ENCODE measurements around the gene YBEY. TPM values are rescaled to one million over a fixed set of nuclear protein-coding genes. Genes with fewer than 3 reads are reported as not detected.

YBEY gene
- total and polyA plus RNA-seq, 2 of the 13 experiments (the other 11 are each of a cell fraction or from before 2014, with no cell fraction given), result 6.5 to 8.9 TPM

DNA sequence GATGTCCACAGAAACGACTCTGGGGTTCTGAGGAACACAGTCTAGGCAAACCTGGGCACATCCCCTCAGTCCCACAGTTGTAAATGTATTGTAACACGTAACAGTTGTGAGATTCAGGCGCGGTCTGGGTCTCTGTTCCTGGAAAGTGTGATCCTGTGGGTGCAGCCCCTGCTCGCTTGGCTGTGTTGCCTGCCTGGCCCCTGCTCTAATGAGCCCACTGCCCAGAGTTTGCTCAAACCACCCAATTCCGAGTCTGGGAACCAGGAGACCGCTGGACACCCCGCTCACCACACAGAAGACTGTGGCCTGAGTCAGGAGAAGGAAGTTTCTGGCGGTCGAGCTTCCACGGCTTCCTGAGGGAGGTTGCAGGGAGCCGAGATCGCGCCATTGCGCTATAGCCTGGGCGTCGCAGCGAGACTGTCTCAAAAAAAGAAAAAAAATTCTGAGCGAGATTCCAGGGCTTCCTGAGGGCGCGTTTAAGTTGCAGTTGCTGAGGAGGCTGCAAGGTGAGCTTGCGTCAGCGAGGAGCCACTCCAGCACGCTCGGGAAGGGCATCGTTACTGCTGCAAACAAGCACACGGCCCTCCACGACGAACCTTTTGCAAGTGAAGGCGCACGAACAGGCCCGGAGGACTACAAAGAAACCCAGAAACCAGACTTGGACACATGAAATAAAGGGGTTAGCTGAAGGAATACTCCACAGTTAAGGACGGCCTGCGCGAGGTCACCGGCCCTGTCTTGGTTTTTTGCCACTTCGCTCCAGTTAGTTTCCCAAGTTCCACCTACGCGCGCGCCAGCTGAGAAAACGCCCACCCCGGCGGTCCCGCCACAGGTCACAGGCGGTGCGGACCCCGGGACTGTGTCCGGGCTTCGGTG lies 36.4 kb downstream of the YBEY start (continued):
- TF ChIP-seq, protein P1, sequence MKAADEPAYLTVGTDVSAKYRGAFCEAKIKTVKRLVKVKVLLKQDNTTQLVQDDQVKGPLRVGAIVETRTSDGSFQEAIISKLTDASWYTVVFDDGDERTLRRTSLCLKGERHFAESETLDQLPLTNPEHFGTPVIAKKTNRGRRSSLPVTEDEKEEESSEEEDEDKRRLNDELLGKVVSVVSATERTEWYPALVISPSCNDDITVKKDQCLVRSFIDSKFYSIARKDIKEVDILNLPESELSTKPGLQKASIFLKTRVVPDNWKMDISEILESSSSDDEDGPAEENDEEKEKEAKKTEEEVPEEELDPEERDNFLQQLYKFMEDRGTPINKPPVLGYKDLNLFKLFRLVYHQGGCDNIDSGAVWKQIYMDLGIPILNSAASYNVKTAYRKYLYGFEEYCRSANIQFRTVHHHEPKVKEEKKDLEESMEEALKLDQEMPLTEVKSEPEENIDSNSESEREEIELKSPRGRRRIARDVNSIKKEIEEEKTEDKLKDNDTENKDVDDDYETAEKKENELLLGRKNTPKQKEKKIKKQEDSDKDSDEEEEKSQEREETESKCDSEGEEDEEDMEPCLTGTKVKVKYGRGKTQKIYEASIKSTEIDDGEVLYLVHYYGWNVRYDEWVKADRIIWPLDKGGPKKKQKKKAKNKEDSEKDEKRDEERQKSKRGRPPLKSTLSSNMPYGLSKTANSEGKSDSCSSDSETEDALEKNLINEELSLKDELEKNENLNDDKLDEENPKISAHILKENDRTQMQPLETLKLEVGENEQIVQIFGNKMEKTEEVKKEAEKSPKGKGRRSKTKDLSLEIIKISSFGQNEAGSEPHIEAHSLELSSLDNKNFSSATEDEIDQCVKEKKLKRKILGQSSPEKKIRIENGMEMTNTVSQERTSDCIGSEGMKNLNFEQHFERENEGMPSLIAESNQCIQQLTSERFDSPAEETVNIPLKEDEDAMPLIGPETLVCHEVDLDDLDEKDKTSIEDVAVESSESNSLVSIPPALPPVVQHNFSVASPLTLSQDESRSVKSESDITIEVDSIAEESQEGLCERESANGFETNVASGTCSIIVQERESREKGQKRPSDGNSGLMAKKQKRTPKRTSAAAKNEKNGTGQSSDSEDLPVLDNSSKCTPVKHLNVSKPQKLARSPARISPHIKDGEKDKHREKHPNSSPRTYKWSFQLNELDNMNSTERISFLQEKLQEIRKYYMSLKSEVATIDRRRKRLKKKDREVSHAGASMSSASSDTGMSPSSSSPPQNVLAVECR (CRISPR knock-in tag; IDR thresholded peaks at IDR 0.05; ENCODE audit: borderline replicate concordance), result no peak
- TF ChIP-seq, protein P2, sequence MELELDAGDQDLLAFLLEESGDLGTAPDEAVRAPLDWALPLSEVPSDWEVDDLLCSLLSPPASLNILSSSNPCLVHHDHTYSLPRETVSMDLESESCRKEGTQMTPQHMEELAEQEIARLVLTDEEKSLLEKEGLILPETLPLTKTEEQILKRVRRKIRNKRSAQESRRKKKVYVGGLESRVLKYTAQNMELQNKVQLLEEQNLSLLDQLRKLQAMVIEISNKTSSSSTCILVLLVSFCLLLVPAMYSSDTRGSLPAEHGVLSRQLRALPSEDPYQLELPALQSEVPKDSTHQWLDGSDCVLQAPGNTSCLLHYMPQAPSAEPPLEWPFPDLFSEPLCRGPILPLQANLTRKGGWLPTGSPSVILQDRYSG (CRISPR knock-in tag; IDR thresholded peaks at IDR 0.05), result no peak
- TF ChIP-seq, protein P3, sequence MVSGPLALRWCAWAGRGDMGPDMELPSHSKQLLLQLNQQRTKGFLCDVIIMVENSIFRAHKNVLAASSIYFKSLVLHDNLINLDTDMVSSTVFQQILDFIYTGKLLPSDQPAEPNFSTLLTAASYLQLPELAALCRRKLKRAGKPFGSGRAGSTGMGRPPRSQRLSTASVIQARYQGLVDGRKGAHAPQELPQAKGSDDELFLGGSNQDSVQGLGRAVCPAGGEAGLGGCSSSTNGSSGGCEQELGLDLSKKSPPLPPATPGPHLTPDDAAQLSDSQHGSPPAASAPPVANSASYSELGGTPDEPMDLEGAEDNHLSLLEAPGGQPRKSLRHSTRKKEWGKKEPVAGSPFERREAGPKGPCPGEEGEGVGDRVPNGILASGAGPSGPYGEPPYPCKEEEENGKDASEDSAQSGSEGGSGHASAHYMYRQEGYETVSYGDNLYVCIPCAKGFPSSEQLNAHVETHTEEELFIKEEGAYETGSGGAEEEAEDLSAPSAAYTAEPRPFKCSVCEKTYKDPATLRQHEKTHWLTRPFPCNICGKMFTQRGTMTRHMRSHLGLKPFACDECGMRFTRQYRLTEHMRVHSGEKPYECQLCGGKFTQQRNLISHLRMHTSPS (CRISPR knock-in tag; IDR thresholded peaks at IDR 0.05; ENCODE audit: low read depth), result no peak
- TF ChIP-seq ZNF232 (CRISPR knock-in tag; IDR thresholded peaks at IDR 0.05; ENCODE audit: borderline replicate concordance), result 0 out of 2 replicates have a peak, but pooled peaks have one; percentile 40
- no peak for TF ChIP-seq ZNF160 (CRISPR knock-in tag; IDR thresholded peaks at IDR 0.05)
- TF ChIP-seq TBX2 (CRISPR knock-in tag; IDR thresholded peaks at IDR 0.05; ENCODE audit: borderline replicate concordance), result 0 out of 2 replicates have a peak, but pooled peaks have one; percentile 17
- no peak for TF ChIP-seq ATAD3A (CRISPR knock-in tag; IDR thresholded peaks at IDR 0.05)
- no peak for TF ChIP-seq ZNF850 (CRISPR knock-in tag; conservative IDR thresholded peaks at IDR 0.05)
- TF ChIP-seq DMAP1 (CRISPR knock-in tag; IDR thresholded peaks at IDR 0.05), result peak; percentile 32; the same call in 1 of the 2 replicates
- TF ChIP-seq ZNF333 (CRISPR knock-in tag; IDR thresholded peaks at IDR 0.05; ENCODE audit: borderline replicate concordance), result no peak
- TF ChIP-seq MLLT10 (CRISPR knock-in tag; IDR thresholded peaks at IDR 0.05), result no peak
- TF ChIP-seq ZNF274 (CRISPR knock-in tag; IDR thresholded peaks at IDR 0.05), result no peak
- no peak for TF ChIP-seq TSC22D2 (CRISPR knock-in tag; IDR thresholded peaks at IDR 0.05; ENCODE audit: borderline replicate concordance)
- no peak for TF ChIP-seq ZNF24 (IDR thresholded peaks at IDR 0.05)
- TF ChIP-seq TBX3 (IDR thresholded peaks at IDR 0.05; ENCODE audit: borderline replicate concordance), result no peak
- no peak for TF ChIP-seq SMC3 (IDR thresholded peaks at IDR 0.05; ENCODE audit: low read length)
- TF ChIP-seq ZNF335 (CRISPR knock-in tag; IDR thresholded peaks at IDR 0.05), result 0 out of 2 replicates have a peak, but pooled peaks have one; percentile 16
- no peak for TF ChIP-seq ONECUT2 (CRISPR knock-in tag; IDR thresholded peaks at IDR 0.05)
- TF ChIP-seq POLR2A (IDR thresholded peaks at IDR 0.05; ENCODE audit: insufficient read depth in 1 of 2, low read depth in 2 of 2, low read length in 2 of 2), result 0 out of 4 replicates have a peak, but pooled peaks of 1 of the 2 experiments have one; percentile 23
- TF ChIP-seq, protein P4, sequence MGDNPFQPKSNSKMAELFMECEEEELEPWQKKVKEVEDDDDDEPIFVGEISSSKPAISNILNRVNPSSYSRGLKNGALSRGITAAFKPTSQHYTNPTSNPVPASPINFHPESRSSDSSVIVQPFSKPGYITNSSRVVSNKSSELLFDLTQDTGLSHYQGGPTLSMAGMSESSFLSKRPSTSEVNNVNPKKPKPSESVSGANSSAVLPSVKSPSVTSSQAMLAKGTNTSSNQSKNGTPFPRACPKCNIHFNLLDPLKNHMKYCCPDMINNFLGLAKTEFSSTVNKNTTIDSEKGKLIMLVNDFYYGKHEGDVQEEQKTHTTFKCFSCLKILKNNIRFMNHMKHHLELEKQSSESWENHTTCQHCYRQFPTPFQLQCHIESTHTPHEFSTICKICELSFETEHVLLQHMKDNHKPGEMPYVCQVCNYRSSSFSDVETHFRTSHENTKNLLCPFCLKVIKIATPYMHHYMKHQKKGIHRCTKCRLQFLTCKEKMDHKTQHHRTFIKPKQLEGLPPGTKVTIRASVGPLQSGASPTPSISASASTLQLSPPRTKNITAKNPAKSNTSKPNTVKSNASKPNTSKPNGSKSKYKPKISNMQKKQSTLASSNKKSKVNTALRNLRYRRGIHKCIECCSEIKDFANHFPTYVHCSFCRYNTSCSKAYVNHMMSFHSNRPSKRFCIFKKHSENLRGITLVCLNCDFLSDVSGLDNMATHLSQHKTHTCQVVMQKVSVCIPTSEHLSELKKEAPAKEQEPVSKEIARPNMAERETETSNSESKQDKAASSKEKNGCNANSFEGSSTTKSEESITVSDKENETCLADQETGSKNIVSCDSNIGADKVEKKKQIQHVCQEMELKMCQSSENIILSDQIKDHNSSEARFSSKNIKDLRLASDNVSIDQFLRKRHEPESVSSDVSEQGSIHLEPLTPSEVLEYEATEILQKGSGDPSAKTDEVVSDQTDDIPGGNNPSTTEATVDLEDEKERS (CRISPR knock-in tag; IDR thresholded peaks at IDR 0.05), result no peak
